Pons (tissue), 1 donor: ENCODE results near the gene PPARA.
"Not testable (repeated sequence)": the region's sequence is repeated elsewhere in the genome, so short reads cannot be mapped to it uniquely, and the experiment has no call there.

ENCODE experiments used
- DNase-seq: peaks from one replicate; pipeline ENCODE4 v3.0.0-alpha.2; 2016; ENCODE audit warnings: low spot score

Gene PPARA

GRCh38 chr22:46245511-46245910 lies 95.2 kb downstream of the PPARA start:
- peak; percentile 59 for DNase-seq

DNA sequence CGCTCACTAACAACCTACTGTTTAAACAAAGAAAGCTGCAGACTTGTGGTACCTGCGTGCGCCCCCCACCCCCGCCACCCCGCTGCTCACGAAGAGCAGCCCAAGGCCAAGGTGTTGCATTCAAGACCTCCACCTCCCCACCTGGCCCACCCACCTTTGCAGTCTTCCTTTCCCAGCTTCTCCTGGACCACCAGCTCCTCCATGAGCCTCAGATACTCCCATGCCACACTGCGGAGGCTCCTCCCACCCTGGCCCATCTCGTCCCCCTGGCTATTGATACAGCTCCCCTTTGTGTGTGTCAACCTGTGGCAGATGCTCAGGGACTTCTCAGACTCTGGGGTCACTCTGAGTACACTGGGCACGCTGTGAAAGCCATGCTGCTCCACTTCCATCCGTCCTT lies 95.9 kb downstream of the PPARA start:
- DNase-seq = no peak

GRCh38 chr22:46247443-46247975 lies 97.2 kb downstream of the PPARA start:
- no peak for DNase-seq

DNA sequence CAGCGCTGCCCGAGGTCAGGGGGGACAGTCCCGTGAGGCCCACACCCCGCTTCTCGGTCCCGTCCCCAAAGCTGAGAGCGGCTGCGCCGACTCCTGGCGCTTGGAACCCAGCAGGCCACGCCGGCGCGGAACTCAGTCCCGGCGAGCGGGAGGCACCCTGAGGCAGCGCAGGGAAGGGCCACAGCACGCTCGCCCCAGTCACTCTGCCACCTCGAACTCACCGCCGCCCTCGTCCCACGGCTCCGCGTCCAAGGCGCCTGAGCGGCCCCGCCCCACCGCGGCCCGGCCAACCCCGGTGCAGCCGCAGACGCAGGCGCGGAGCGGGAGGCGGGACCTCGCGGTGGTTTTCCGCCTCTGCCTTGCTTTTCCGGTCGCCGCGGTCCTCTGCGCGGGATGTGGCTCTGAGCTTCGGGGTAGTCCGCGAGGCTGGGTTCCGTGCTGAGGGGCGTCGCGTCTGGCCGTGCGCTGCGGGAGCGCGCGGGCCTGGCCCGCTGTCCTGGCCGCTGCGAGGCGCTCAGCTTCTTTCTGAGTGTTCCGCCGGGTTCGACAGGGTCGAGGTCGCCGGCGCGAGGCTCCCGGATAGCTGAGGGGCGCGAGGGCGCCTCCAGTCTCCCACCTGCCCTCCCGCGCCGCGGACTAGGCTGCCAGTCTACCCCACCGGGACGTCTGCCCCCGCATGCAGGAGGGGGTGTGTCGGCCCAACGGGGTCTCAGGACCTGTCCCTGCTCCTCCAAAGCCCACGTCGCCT lies 99.9 kb downstream of the PPARA start, which contains the start of gene CDPF1:
Gene CDPF1, minus strand, starts transcription at position 259 of the 748 bp plus-strand sequence. CDS start 2,009 bp downstream, outside the sequence.
- DNase-seq = peak; percentile 79

DNA sequence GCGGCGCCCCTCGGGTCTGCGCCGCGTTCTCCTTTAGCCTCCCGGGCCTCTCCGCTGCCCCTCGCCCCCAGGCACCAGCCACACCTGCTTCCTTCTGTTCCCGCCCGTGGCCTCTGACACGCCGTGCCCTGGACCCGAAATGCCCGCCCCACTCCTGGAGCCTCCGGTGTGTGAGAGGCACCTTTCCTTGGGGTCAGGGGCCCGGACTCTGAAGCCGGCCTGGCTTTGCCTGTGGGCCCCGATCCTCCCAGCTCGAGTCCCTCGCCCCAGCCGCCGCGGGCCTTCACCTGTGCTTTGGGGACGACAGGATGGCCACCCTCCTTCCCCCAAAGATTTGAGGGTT lies 100.4 kb downstream of the PPARA start:
- DNase-seq = no peak

DNA sequence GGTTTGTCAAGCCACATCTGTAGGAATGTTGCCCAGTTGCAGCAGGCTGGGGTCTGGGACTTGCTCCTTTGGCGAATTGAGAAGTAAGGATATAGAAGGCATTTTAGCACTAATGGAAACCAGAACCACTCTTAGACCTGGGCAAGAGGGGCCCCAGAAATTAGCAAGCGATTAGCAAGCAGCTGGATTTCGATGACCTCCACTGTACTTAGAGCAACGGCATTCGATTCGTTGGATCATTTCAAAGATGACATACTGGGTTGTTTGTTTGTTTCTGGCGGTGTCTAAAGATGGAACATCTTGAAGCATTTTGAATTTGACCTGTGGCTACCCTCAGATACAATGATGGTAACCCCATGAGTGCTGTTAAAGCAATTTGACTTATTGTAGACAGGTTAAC lies 100.9 kb downstream of the PPARA start:
- no peak for DNase-seq

- DNase-seq = no peak
These were observed 101.6 kb downstream of the PPARA start for GRCh38 chr22:46251816-46252380.

- no peak for DNase-seq
These were observed 106.1 kb downstream of the PPARA start for GRCh38 chr22:46256358-46256958.

DNA sequence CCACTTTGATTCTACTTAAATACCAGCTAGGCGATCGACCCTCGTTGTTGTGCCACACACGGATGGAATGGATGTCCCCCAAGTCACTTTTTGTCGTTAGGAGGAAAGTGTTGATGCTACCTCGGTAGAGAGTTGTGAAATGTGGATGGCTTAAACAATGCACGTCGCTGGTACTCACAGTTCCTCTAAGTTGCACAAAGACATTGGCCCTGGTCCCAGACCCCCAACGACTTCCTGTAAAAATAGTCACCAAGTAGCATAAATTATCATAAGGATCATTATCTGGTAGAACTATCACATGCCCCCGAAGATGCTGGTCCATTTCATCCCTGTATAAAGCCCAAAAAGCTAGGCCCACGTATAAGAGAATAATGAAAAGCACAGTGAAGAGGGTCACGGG lies 109.0 kb downstream of the PPARA start:
- DNase-seq = no peak

- no peak for DNase-seq
These were observed 109.7 kb downstream of the PPARA start for GRCh38 chr22:46260038-46260437.

GRCh38 chr22:46262449-46263215 lies 112.3 kb downstream of the PPARA start:
- no peak for DNase-seq

DNA sequence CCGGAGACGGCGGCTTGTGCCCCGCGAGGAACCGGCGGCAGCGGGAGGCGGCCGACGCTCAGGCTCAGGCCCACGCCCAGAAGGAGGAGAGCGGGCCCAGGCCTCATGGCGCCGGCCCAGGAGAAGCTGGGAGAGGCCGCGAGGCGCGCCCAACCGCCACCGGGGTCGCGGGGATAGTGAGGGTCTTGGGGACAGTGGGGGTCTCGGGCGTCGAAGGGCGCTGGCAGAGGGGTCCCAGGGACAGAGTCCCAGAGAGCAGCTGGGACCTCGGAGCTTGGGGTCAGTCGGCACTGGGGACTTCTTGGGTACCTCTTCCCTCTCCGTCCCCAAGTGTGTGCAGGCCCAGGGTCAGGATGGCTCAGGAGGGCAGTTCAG lies 112.9 kb downstream of the PPARA start, which contains the start of gene PKDREJ:
Gene PKDREJ, minus strand, starts transcription at position 128 of the 375 bp plus-strand sequence. Its CDS starts 21 bp downstream, at position 107.
- DNase-seq = no peak

GRCh38 chr22:46264520-46264919 lies 114.2 kb downstream of the PPARA start:
- DNase-seq = not testable (repeated sequence)

GRCh38 chr22:46265627-46266026 lies 115.3 kb downstream of the PPARA start:
- not testable (repeated sequence) for DNase-seq

GRCh38 chr22:46267431-46268279 lies 117.3 kb downstream of the PPARA start, which contains the start of gene TTC38:
Gene TTC38, plus strand, starts transcription at chr22:46268008. Its CDS starts 32 bp downstream, at chr22:46268040.
- peak; percentile 75 for DNase-seq

DNA sequence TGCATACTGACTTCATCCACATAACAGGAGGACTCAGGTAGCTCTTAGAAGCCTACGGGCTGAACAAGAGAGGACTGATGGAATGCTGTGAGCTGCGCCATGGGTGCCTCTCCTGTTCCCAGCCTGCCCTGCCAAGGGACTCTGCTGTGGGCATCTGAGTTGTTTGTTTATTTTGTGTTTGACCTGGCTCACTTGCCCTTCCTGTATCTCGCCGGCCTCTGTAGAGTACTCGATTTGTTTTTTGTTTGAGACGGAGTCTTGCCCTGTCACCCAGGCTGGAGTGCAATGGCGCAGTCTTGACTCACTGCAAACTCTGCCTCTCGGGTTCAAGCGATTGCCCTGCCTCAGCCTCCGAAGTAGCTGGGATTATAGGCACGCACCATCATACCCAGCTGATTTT lies 119.2 kb downstream of the PPARA start:
- no peak for DNase-seq

- DNase-seq = no peak
These were observed 121.9 kb downstream of the PPARA start for GRCh38 chr22:46272196-46272595.

- no peak for DNase-seq
These were observed 122.6 kb downstream of the PPARA start for GRCh38 chr22:46272762-46273431.

DNA sequence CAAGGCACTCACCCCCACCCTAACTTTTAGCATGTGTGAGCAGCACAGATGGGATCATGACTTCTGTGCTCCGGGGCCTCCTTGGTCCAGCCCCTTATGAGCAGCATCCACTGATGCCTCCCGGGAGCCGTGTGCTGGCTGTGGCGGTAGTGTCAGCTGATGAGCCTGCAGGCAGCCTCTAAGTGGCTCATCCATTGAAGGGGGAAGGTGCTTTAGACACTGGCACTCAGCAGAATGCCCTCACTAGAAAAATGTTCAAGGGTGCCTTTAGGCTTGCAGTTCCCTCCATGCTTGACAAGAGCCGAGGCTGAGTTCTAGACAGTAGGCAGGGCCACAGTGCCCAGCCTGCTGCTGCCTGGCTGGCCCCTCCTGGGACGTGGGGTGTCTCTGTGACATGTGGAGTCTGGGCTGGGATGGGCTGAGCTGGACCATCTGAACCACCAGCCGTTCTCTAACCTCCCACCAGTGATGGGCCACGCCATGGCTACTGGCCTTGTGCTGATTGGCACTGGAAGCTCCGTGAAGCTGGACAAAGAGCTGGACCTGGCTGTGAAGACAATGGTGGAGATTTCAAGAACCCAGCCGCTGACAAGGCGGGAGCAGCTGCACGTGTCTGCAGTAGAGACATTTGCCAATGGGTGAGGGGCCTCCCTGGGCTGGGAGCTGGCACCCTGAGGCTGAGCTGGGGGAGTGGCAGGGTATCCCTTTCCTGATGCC lies 123.3 kb downstream of the PPARA start:
- DNase-seq = no peak

DNA sequence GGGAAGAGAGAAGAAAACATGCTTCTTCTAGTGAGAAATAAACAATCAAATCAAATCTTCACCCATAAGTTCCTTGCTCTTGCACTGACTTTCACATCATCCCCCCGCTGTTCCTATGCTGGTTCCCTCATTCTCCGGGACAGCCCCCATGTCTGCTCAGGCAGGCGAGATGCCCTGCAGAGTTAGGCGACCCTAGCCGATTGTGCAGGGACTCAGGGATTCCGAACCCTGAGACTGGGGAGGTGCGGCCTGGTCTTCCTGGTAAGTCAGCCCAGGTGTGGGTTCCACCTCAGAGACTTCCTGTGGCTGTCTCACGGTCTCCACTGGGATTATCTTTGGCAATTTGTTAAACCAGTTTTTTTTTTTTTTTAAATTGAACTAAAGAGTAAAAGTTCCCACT lies 124.1 kb downstream of the PPARA start:
- DNase-seq = no peak
